Loucy (cell line): ENCODE measurements around the gene SFTA2.
"Not testable (repeated sequence)": the region's sequence is repeated elsewhere in the genome, so short reads cannot be mapped to it uniquely, and the experiment has no call there.

Experiments used
- EZH2phosphoT487 ChIP-seq: fragments of 200-600 bp; IDR thresholded peaks from 2 replicates; pipeline ENCODE4 v1.6.1; 2018; ENCODE audit warnings: antibody characterized with exemption, mild to moderate bottlenecking, moderate library complexity, borderline replicate concordance
- TF ChIP-seq, protein P1 (sequence below): fragments of 200-600 bp; sonication (generic); conservative IDR thresholded peaks from 2 replicates; pipeline ENCODE4 v1.5.1; 2014; ENCODE audit warnings: mild to moderate bottlenecking, antibody characterized with exemption, low read length

DNA sequence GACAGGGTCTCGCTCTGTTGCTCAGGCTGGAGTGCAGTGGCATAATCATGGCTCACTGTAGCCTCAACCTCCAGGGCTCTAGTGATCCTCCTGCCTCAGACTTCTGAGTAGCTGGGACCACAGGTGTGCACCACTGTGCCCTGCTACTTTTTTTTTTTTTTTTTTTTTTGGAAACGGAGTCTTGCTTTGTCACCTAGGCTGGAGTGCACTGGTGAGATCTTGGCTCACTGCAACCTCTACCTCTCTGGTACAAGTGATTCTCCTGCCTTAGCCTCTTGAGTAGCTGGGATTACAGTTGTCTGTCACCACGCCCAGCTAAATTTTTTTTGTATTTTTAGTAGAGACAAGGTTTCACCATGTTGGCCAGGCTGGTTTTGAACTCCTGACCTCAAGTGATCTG, 4.9 kb downstream of the SFTA2 start:
- TF ChIP-seq, protein P1, sequence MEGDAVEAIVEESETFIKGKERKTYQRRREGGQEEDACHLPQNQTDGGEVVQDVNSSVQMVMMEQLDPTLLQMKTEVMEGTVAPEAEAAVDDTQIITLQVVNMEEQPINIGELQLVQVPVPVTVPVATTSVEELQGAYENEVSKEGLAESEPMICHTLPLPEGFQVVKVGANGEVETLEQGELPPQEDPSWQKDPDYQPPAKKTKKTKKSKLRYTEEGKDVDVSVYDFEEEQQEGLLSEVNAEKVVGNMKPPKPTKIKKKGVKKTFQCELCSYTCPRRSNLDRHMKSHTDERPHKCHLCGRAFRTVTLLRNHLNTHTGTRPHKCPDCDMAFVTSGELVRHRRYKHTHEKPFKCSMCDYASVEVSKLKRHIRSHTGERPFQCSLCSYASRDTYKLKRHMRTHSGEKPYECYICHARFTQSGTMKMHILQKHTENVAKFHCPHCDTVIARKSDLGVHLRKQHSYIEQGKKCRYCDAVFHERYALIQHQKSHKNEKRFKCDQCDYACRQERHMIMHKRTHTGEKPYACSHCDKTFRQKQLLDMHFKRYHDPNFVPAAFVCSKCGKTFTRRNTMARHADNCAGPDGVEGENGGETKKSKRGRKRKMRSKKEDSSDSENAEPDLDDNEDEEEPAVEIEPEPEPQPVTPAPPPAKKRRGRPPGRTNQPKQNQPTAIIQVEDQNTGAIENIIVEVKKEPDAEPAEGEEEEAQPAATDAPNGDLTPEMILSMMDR: not testable (repeated sequence)
- not testable (repeated sequence) for TF ChIP-seq EZH2phosphoT487
